Endothelial cell of umbilical vein (primary cell): ENCODE measurements around the gene SULF2. TPM values are rescaled to one million over a fixed set of nuclear protein-coding genes. Genes with fewer than 3 reads are reported as not detected.

ENCODE experiments used
- BruUV-seq: library from RNA; stranded (reverse); fragments of 400-500 nt; replicated peaks from 2 replicates; lab custom pipeline; 2021; lab: Mats Ljungman, UMichigan
- CTCF ChIA-PET: fragments of 300-600, 350-600 bp; sonication (Branson Sonifier 250); formaldehyde crosslinking; loops from one replicate; lab custom pipeline; 2021; ENCODE audit warnings: antibody characterized with exemption, inconsistent platforms; lab: Charles Lee
- POLR2A ChIA-PET: fragments of 300-600, 350-600 bp; sonication (Branson Sonifier 250); formaldehyde crosslinking; loops from one replicate; lab custom pipeline; 2021; ENCODE audit warnings: antibody characterized with exemption, inconsistent platforms; lab: Charles Lee
- DNase-seq: peaks from one replicate; pipeline ENCODE4 v3.0.0-alpha.2; 2011; ENCODE audit warnings: low read depth, low spot score
- FAIRE-seq: peaks from 2 replicates; lab custom pipeline; 2011; peaks lifted over from hg19 to GRCh38; lab: Jason Lieb, UNC
- H2AFZ ChIP-seq: 2 replicates; pipeline ENCODE4 v1.6.0; 2012; ENCODE audit warnings: low read depth, low read length, control low read depth, inconsistent platforms
- H3K27ac ChIP-seq: 2 replicates; pipeline ENCODE4 v1.5.1; 2011; ENCODE audit warnings: low read depth, mild to moderate bottlenecking, control low read depth, low read length, moderate library complexity; ENCODE audit not compliant: insufficient read depth
- H3K27me3 ChIP-seq, 2 experiments: 2 replicates each; pipeline versions ENCODE4 v1.6.0 to v1.6.1; 2011; ENCODE audit warnings: low read length in 2 of 2, mixed read lengths in 1 of 2; ENCODE audit not compliant: control insufficient read depth in 2 of 2, insufficient read depth in 2 of 2
- H3K36me3 ChIP-seq, 2 experiments: 2 replicates in 1 of 2; 3 replicates in 1 of 2; pipeline ENCODE4 v1.5.1; 2011; ENCODE audit warnings: low read length in 2 of 2, mild to moderate bottlenecking in 1 of 2, moderate library complexity in 1 of 2; ENCODE audit not compliant: control insufficient read depth in 2 of 2, insufficient read depth in 2 of 2; ENCODE audit errors: extremely low read depth in 1 of 2
- H3K4me1 ChIP-seq: 3 replicates; pipeline ENCODE4 v1.5.1; 2011; ENCODE audit warnings: mild to moderate bottlenecking, low read length; ENCODE audit not compliant: control insufficient read depth, insufficient read depth; ENCODE audit errors: extremely low read depth
- H3K4me2 ChIP-seq: 2 replicates; pipeline ENCODE4 v1.6.1; 2011; ENCODE audit warnings: low read length, control low read depth, mixed read lengths; ENCODE audit not compliant: insufficient read depth
- H3K4me3 ChIP-seq, 3 experiments: fragments of 200-600 bp in 1 of 3; sonication (generic), shearing (Covaris generic) in 1 of 3; replicated peaks in 1 of 3; 2 replicates each; pipeline ENCODE4 v1.5.1; 2011 to 2016; ENCODE audit warnings: control low read depth in 3 of 3, low read length in 3 of 3, mild to moderate bottlenecking in 2 of 3, inconsistent platforms in 1 of 3, low read depth in 1 of 3, moderate library complexity in 1 of 3; ENCODE audit not compliant: insufficient read depth in 1 of 3
- H3K79me2 ChIP-seq: 2 replicates; pipeline ENCODE4 v1.6.0; 2012; ENCODE audit warnings: low read length, inconsistent platforms; ENCODE audit not compliant: control insufficient read depth, insufficient read depth
- H3K9ac ChIP-seq: replicated peaks from 2 replicates; pipeline ENCODE3; 2011; ENCODE audit warnings: low read length, control low read depth; ENCODE audit not compliant: insufficient read depth; ENCODE audit errors: extremely low read depth
- H3K9me1 ChIP-seq: replicated peaks from 3 replicates; pipeline ENCODE4 v1.6.0; 2011; ENCODE audit warnings: mild to moderate bottlenecking, low read length; ENCODE audit not compliant: control insufficient read depth, insufficient read depth; ENCODE audit errors: extremely low read depth
- H3K9me3 ChIP-seq: replicated peaks from 2 replicates; pipeline ENCODE4 v1.5.1; 2012; ENCODE audit warnings: low read length, inconsistent platforms; ENCODE audit not compliant: control insufficient read depth, insufficient read depth
- H4K20me1 ChIP-seq: replicated peaks from 2 replicates; pipeline ENCODE3; 2011; ENCODE audit warnings: mild to moderate bottlenecking, low read length; ENCODE audit not compliant: control insufficient read depth, insufficient read depth; ENCODE audit errors: extremely low read depth
- JUN ChIP-seq: IDR thresholded peaks from 2 replicates; pipeline ENCODE4 v1.6.1; 2011; ENCODE audit warnings: borderline replicate concordance, low read depth; ENCODE audit not compliant: insufficient read length, insufficient read depth
- MYC ChIP-seq: IDR thresholded peaks from one replicate; pipeline ENCODE4 v1.6.1; 2011; ENCODE audit warnings: mild to moderate bottlenecking, low read depth, low read length
- POLR2A ChIP-seq: IDR thresholded peaks from 2 replicates; pipeline ENCODE4 v1.6.1; 2012; ENCODE audit warnings: low read depth, mild to moderate bottlenecking, control low read depth, low read length
- POLR2AphosphoS5 ChIP-seq: IDR thresholded peaks from 2 replicates; pipeline ENCODE4 v1.6.1; 2012; ENCODE audit warnings: low read depth, mild to moderate bottlenecking, control low read depth, low read length, moderate library complexity; ENCODE audit not compliant: insufficient read depth
- dilution Hi-C: fragments of 300-500 bp; cut with MboI; formaldehyde crosslinking; loops from one replicate; pipeline ENCODE4 v1.15.0; 2019; ENCODE audit warnings: low sequenced_read_pairs; ENCODE audit not compliant: extremely low pct_ligation_motif_present
- intact Hi-C: fragments of 100-400 bp; cut with micrococcal nuclease; formaldehyde crosslinking; loops from one replicate; pipeline ENCODE4 v1.10.0; 2022
- polyA plus RNA-seq, 4 experiments: library from polyadenylated mRNA; depleted of rRNA in 3 of 4; stranded (reverse) in 3 of 4; unstranded in 1 of 4; fragments of >200 nt; gene quantifications; 2 replicates each; pipeline versions ENCODE4 v1.2.1 to v1.2.3, GENCODE V29; 2011 to 2012; ENCODE audit warnings: missing spikeins in 1 of 4
- total RNA-seq: library from RNA; stranded (reverse); gene quantifications from 2 replicates; pipeline ENCODE4 v1.2.3, GENCODE V29; 2021
- TF ChIP-seq, protein P1 (sequence below), 2 donors: IDR thresholded peaks; 1 replicate in 1 of 2; 2 replicates in 1 of 2; pipeline ENCODE4 v1.5.1; 2011; ENCODE audit warnings: low read length in 2 of 2, mild to moderate bottlenecking in 2 of 2, moderate library complexity in 2 of 2, control low read depth in 1 of 2, inconsistent platforms in 1 of 2, low read depth in 1 of 2; ENCODE audit not compliant: insufficient read depth in 1 of 2; ENCODE audit errors: extremely low read depth in 1 of 2

The SULF2 gene
- total and polyA plus RNA-seq, 2 donors (not counting 3 experiments of a cell fraction or from before 2014, with no cell fraction given) = 58.5 to 160 TPM

DNA sequence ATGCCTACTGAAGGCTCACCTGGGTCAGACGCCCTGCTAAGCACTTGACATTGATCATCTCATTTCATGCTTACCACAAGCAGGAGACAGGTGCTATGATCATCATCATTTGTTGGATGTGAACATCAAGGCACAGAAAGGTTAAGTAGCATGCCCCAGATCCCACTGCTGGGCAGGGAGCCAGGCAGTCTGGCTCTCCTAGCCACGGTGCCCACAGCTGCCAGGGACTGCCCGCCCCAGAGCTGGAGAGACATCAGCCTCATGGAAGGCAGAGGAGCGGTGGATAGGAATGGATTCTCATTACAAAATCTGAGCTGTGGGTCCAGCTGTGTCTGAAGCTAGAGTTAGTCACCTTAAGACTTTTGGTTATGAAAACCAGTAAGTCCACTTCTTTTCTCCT is 3.6 kb downstream of the SULF2 start:
- no TSS peak for BruUV-seq
- Histone ChIP-seq H3K36me3 (no peaks in the 10 kb centered on the region), H2AFZ (no peak overlapping the region), H4K20me1 (no peaks in the 10 kb centered on the region), H3K9ac (no peak overlapping the region), H3K9me3 (no peaks in the 10 kb centered on the region), H3K4me2 (no peak overlapping the region), H3K79me2 (no peaks in the 10 kb centered on the region), H3K4me3 (no peak overlapping the region), H3K27me3 (no peaks in the 10 kb centered on the region), H3K27ac (no peak overlapping the region), H3K9me1 (no peaks in the 10 kb centered on the region), H3K4me1 (peaks cover 18% of the 10 kb centered on the region)
- DNase-seq (no peak), FAIRE-seq (no peak)
- ChIA-PET POLR2A (no interaction called here), CTCF (interaction anchor here (1.4 kb wide), 1 partner anchor 10 kb away, joined by 4 read pairs; no protein-coding TSS in a partner anchor)
- intact Hi-C loops (no loop called here), dilution Hi-C loops (no loop called here)
- TF ChIP-seq JUN (no peak), POLR2AphosphoS5 (no peak), MYC (no peak), POLR2A (no peak)

DNA sequence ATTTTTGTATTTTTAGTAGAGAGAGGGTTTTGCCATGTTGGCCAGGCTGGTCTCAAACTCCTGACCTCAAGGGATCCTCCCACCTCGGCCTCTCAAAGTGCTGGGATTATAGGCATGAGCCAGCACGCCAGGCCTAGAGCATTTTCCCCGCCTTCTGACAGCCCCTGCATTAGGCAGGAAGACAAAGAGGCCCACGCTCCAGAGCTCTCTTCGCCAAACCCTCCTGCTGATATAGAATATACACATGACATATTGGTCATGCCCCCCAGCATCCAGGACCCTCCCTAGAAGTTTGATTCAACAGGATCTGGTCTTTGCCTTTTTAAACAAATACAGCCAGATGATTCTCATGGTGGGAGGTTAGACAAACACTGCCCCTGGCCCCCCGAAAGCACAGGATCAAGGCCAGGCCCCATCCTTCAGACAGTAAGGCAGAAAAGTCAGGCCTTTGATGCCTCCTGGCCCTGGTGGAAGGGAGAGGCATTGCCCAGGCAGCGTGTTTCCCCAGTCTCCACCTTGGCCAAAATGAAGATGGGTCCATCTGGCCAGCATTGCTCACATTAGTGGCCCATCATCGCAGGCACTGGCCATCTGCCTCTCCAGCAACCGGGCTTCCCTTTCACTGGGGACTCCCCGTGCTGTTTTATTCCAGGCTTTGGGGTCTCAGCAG is 4.4 kb downstream of the SULF2 start:
- Histone ChIP-seq H3K4me3 (no peak overlapping the region), H3K27me3 (peaks cover 0 to 3% of the 10 kb centered on the region in 2 experiments), H3K79me2 (no peaks in the 10 kb centered on the region), H3K36me3 (no peaks in the 10 kb centered on the region), H3K9ac (no peak overlapping the region), H3K4me1 (peaks cover 12% of the 10 kb centered on the region), H3K27ac (no peak overlapping the region), H2AFZ (no peak overlapping the region), H3K9me1 (no peaks in the 10 kb centered on the region), H3K9me3 (no peaks in the 10 kb centered on the region), H4K20me1 (no peaks in the 10 kb centered on the region), H3K4me2 (no peak overlapping the region)
- TF ChIP-seq MYC = no peak
- TF ChIP-seq, protein P1, sequence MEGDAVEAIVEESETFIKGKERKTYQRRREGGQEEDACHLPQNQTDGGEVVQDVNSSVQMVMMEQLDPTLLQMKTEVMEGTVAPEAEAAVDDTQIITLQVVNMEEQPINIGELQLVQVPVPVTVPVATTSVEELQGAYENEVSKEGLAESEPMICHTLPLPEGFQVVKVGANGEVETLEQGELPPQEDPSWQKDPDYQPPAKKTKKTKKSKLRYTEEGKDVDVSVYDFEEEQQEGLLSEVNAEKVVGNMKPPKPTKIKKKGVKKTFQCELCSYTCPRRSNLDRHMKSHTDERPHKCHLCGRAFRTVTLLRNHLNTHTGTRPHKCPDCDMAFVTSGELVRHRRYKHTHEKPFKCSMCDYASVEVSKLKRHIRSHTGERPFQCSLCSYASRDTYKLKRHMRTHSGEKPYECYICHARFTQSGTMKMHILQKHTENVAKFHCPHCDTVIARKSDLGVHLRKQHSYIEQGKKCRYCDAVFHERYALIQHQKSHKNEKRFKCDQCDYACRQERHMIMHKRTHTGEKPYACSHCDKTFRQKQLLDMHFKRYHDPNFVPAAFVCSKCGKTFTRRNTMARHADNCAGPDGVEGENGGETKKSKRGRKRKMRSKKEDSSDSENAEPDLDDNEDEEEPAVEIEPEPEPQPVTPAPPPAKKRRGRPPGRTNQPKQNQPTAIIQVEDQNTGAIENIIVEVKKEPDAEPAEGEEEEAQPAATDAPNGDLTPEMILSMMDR (IDR thresholded peaks at IDR 0.05; ENCODE audit: extremely low read depth in 1 of 2, insufficient read depth in 1 of 2, low read depth in 1 of 2, low read length in 2 of 2) = peak in 1 of 2 donors; percentile 3
- no peak for TF ChIP-seq POLR2A
- POLR2A ChIA-PET = no interaction called here
- dilution Hi-C loops (no loop called here), intact Hi-C loops (no loop called here)
- BruUV-seq = no TSS peak
- CTCF ChIA-PET = no interaction called here
- DNase-seq (no peak), FAIRE-seq (no peak)
